HG02885 (cell line): ENCODE data around the gene WFIKKN1.

Experiments used
- ATAC-seq: cut with Tn5 transposase; IDR thresholded peaks from one replicate; pipeline ENCODE4 v1.9.1; 2021; ENCODE audit warnings: mild to moderate bottlenecking; ENCODE audit not compliant: unreplicated experiment, poor library complexity

WFIKKN1 gene

GRCh38 chr16:630815-631405 is at the start of gene WFIKKN1:
TSS of gene WFIKKN1 (plus strand) at chr16:630985. CDS start at chr16:631254, 269 bp downstream.
- ATAC-seq: no peak

GRCh38 chr16:582218-582613 is 48.6 kb upstream of the WFIKKN1 start:
- no peak for ATAC-seq

GRCh38 chr16:582614-583331 is 48.0 kb upstream of the WFIKKN1 start:
- no peak for ATAC-seq

GRCh38 chr16:583470-583814 is 47.3 kb upstream of the WFIKKN1 start:
- no peak for ATAC-seq

GRCh38 chr16:583815-584591 is 46.8 kb upstream of the WFIKKN1 start:
- ATAC-seq: no peak

GRCh38 chr16:585351-585750 is 45.4 kb upstream of the WFIKKN1 start:
- ATAC-seq: no peak

- no peak for ATAC-seq
Measured at GRCh38 chr16:586047-586644, 44.6 kb upstream of the WFIKKN1 start.

GRCh38 chr16:586645-587590 is 43.9 kb upstream of the WFIKKN1 start:
- no peak for ATAC-seq

- peak; percentile 11 for ATAC-seq
Measured at GRCh38 chr16:588639-588888, 42.2 kb upstream of the WFIKKN1 start.

- peak; percentile 76 for ATAC-seq
Measured at GRCh38 chr16:588889-589657, 41.7 kb upstream of the WFIKKN1 start.

GRCh38 chr16:589658-590187 is 41.1 kb upstream of the WFIKKN1 start, which contains the start of gene RAB40C:
TSS of gene RAB40C (plus strand) at chr16:590066. CDS start at chr16:590292, 226 bp downstream.
- ATAC-seq: peak; percentile 78

- no peak for ATAC-seq
Measured at GRCh38 chr16:590188-590814, 40.5 kb upstream of the WFIKKN1 start.

GRCh38 chr16:590815-591200 is 40.0 kb upstream of the WFIKKN1 start:
- ATAC-seq: no peak

- no peak for ATAC-seq
Measured at GRCh38 chr16:591231-591630, 39.6 kb upstream of the WFIKKN1 start.

- no peak for ATAC-seq
Measured at GRCh38 chr16:591892-592517, 38.8 kb upstream of the WFIKKN1 start.

GRCh38 chr16:592518-593306 is 38.1 kb upstream of the WFIKKN1 start:
- no peak for ATAC-seq

- ATAC-seq: no peak
Measured at GRCh38 chr16:593406-593805, 37.4 kb upstream of the WFIKKN1 start.

GRCh38 chr16:593807-594206 is 37.0 kb upstream of the WFIKKN1 start:
- no peak for ATAC-seq
